DMS53 treated with DMSO at 0.1 percent for 48 hours (cell line): ENCODE results near the gene RO60.

Source experiments
- DNase-seq: peaks from one replicate; lab custom pipeline; 2025; ENCODE audit not compliant: unreplicated experiment; lab: John Stamatoyannopoulos, UW

RO60 gene

DNA sequence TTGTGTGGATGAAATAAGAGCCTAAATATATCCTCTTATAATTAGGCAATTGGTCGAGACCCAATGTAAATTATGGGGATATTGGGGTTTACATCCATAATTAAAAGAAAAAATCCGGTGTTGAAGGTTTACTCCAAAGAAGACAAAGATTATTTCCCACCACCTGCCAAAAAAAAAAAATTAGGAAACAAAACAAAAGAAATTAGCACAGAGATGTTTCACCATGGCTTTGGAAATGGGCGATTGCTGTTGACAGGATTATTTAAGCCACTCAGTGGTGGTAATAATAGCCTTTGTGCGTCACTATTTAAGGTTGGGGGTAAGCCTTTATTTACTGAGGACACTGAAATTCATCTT, 46.4 kb downstream of the RO60 start:
- DNase-seq, result no peak

DNA sequence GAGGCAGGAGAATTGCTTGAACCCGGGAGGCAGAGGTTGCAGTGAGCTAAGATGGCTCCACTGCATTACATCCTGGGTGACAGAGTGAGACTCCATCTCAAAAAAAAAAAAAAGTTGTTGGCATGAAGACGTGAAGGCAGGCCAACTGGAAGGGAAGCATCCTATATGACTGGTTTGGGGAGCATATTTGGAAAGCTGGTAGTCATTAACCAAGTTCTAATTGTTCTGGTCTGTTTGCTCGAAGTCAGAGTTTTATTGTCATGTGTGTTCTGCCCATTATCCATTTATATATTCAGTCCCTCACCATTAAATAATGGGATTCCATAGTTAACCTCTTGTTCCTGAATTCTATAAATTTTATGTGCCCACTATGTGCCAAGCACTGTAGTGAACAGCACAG, 49.1 kb downstream of the RO60 start:
- DNase-seq, result no peak
